Measurements from ENCODE around the gene MTRR.

The MTRR gene

GRCh38 chr5:7941692-7942091 lies 72.7 kb downstream of the MTRR start:
- H3K4me3 ChIP-seq (ENCODE audit: low read depth, low read length): no peak overlapping the region
- no peak for TF ChIP-seq CTCF (IDR thresholded peaks at IDR 0.05; ENCODE audit: low read depth, low read length, missing control alignments)
- DNase-seq (ENCODE audit: low read depth): no peak

GRCh38 chr5:7947301-7947700 lies 78.4 kb downstream of the MTRR start:
- TF ChIP-seq CTCF (IDR thresholded peaks at IDR 0.05; ENCODE audit: low read depth, low read length, missing control alignments): no peak
- H3K4me3 ChIP-seq (ENCODE audit: low read depth, low read length): no peak overlapping the region
- DNase-seq (ENCODE audit: low read depth): no peak

All from GM12864 (cell line).